PC-9 (cell line): ENCODE measurements around the gene PRCD. TPM values are rescaled to one million over a fixed set of nuclear protein-coding genes. Genes with fewer than 3 reads are reported as not detected.

Source experiments
- BruUV-seq: library from RNA; stranded (reverse); fragments of 400-500 nt; replicated peaks from 2 replicates; lab custom pipeline; 2021; lab: Mats Ljungman, UMichigan
- CTCF ChIA-PET: fragments of 300-600 bp; sonication (Branson Sonifier 250); formaldehyde crosslinking; loops from one replicate; lab custom pipeline; 2022; ENCODE audit warnings: antibody characterized with exemption; lab: Charles Lee
- POLR2A ChIA-PET: fragments of 300-600 bp; sonication (Branson Sonifier 250); formaldehyde crosslinking; loops from one replicate; lab custom pipeline; 2022; ENCODE audit warnings: antibody characterized with exemption; ENCODE audit not compliant: unreplicated experiment; lab: Charles Lee
- DNase-seq, 2 experiments: peaks; one replicate each; pipeline versions ENCODE4 v3.0.0 to v3.0.0-alpha.2; 2015 to 2022; ENCODE audit warnings: mixed read lengths in 1 of 2
- H2AFZ ChIP-seq: fragments of 200-600 bp; sonication (generic); 2 replicates; pipeline ENCODE4 v1.8.1; 2017; ENCODE audit warnings: antibody characterized with exemption
- H3F3A ChIP-seq: fragments of 200-600 bp; sonication (generic); 2 replicates; pipeline ENCODE4 v1.8.1; 2017; ENCODE audit warnings: antibody characterized with exemption, mild to moderate bottlenecking, low read depth; ENCODE audit not compliant: insufficient read depth
- H3K27ac ChIP-seq: fragments of 200-600 bp; sonication (generic); 2 replicates; pipeline ENCODE4 v1.6.1; 2016; ENCODE audit warnings: mixed run types
- H3K27me3 ChIP-seq: fragments of 200-600 bp; sonication (generic); 2 replicates; pipeline ENCODE4 v1.6.1; 2016; ENCODE audit warnings: low read depth, mixed run types; ENCODE audit not compliant: insufficient read depth
- H3K36me3 ChIP-seq: fragments of 200-600 bp; sonication (generic); 2 replicates; pipeline ENCODE4 v1.6.1; 2016; ENCODE audit warnings: low read depth, mixed run types
- H3K4me1 ChIP-seq: fragments of 200-600 bp; sonication (generic); replicated peaks from 2 replicates; pipeline ENCODE4 v1.6.1; 2016; ENCODE audit warnings: mixed run types; ENCODE audit not compliant: insufficient read depth
- H3K4me2 ChIP-seq: fragments of 200-600 bp; sonication (generic); 2 replicates; pipeline ENCODE4 v1.6.1; 2017; ENCODE audit warnings: mixed run types
- H3K4me3 ChIP-seq: fragments of 200-600 bp; sonication (generic); 2 replicates; pipeline ENCODE4 v1.6.1; 2016; ENCODE audit warnings: mixed run types
- H3K79me2 ChIP-seq: fragments of 200-600 bp; sonication (generic); 2 replicates; pipeline ENCODE4 v1.6.1; 2017; ENCODE audit warnings: low read depth, mixed run types
- H3K9me2 ChIP-seq: fragments of 200-600 bp; sonication (generic); 2 replicates; pipeline ENCODE4 v1.8.1; 2017; ENCODE audit warnings: mild to moderate bottlenecking; ENCODE audit not compliant: insufficient read depth
- H3K9me3 ChIP-seq: fragments of 200-600 bp; sonication (generic); 2 replicates; pipeline ENCODE4 v1.8.1; 2016; ENCODE audit warnings: low read depth; ENCODE audit not compliant: insufficient read depth
- H4K20me1 ChIP-seq: fragments of 200-600 bp; sonication (generic); 2 replicates; pipeline ENCODE4 v1.8.1; 2017; ENCODE audit not compliant: insufficient read depth
- CTCF ChIP-seq: fragments of 200-600 bp; sonication (generic); conservative IDR thresholded peaks from 2 replicates; pipeline ENCODE4 v1.6.1; 2017; ENCODE audit warnings: mixed run types, antibody characterized with exemption, mild to moderate bottlenecking, moderate library complexity
- EZH2 ChIP-seq: fragments of 200-600 bp; sonication (generic); IDR thresholded peaks from 2 replicates; pipeline ENCODE4 v1.8.0; 2017; ENCODE audit warnings: antibody characterized with exemption, low read depth
- intact Hi-C: fragments of 100-400 bp; cut with micrococcal nuclease; formaldehyde crosslinking; loops from one replicate; pipeline ENCODE4 v1.10.0; 2022; ENCODE audit not compliant: unreplicated experiment
- total RNA-seq: library from RNA; stranded (reverse); gene quantifications from 2 replicates; pipeline ENCODE4 v1.2.3, GENCODE V29; 2021

The PRCD gene
- total RNA-seq, 1 experiment from 2014 or later = 2.7 TPM

GRCh38 chr17:76543826-76544545, 4.1 kb downstream of the PRCD start:
- intact Hi-C loops = no loop called here
- no peaks in the 10 kb centered on the region for H3K79me2 ChIP-seq
- no peaks in the 10 kb centered on the region for H3K27me3 ChIP-seq
- H3F3A ChIP-seq = no peaks in the 10 kb centered on the region; the same call in 1 of the 2 replicates
- 0 out of 2 replicates have a peak, but pooled peaks cover 3% of the 10 kb centered on the region for H3K4me1 ChIP-seq
- no peak for DNase-seq
- H3K9me3 ChIP-seq = no peaks in the 10 kb centered on the region
- H3K36me3 ChIP-seq = no peaks in the 10 kb centered on the region
- ChIA-PET CTCF (no interaction called here), POLR2A (no interaction called here)
- H2AFZ ChIP-seq = no peak overlapping the region
- BruUV-seq = no TSS peak
- H3K4me3 ChIP-seq = no peak overlapping the region
- no peaks in the 10 kb centered on the region for H3K9me2 ChIP-seq
- no peak overlapping the region for H3K4me2 ChIP-seq
- no peak overlapping the region for H3K27ac ChIP-seq
- no peak for TF ChIP-seq CTCF
- TF ChIP-seq EZH2 = no peak
- no peaks in the 10 kb centered on the region for H4K20me1 ChIP-seq

- Histone ChIP-seq H3K9me3 (no peaks in the 10 kb centered on the region), H3F3A (no peaks in the 10 kb centered on the region; the same call in 1 of the 2 replicates), H3K79me2 (no peaks in the 10 kb centered on the region), H2AFZ (no peak overlapping the region), H3K4me2 (no peak overlapping the region), H3K4me3 (no peak overlapping the region), H3K36me3 (no peaks in the 10 kb centered on the region), H3K9me2 (no peaks in the 10 kb centered on the region), H4K20me1 (no peaks in the 10 kb centered on the region), H3K27me3 (no peaks in the 10 kb centered on the region), H3K27ac (no peak overlapping the region), H3K4me1 (0 out of 2 replicates have a peak, but pooled peaks cover 3% of the 10 kb centered on the region)
- ChIA-PET CTCF (interaction anchor here (0.6 kb wide), 1 partner anchor 136 kb away, joined by 3 read pairs; no protein-coding TSS in a partner anchor), POLR2A (no interaction called here)
- no peak for DNase-seq
- TF ChIP-seq CTCF (no peak), EZH2 (no peak)
- no TSS peak for BruUV-seq
- intact Hi-C loops = no loop called here
These were observed 4.9 kb downstream of the PRCD start for GRCh38 chr17:76544546-76545365.

GRCh38 chr17:76545918-76546555, 6.2 kb downstream of the PRCD start:
- H3K4me3 ChIP-seq = no peak overlapping the region
- ChIA-PET POLR2A (no interaction called here), CTCF (interaction anchor here (0.6 to 1.1 kb wide), 4 partner anchors 22 to 112 kb away, joined by 3 to 5 read pairs (median 4); no protein-coding TSS in a partner anchor)
- no peaks in the 10 kb centered on the region for H3K36me3 ChIP-seq
- H3K9me2 ChIP-seq = no peaks in the 10 kb centered on the region
- intact Hi-C loops = no loop called here
- H3K79me2 ChIP-seq = no peaks in the 10 kb centered on the region
- H3K27me3 ChIP-seq = no peaks in the 10 kb centered on the region
- H4K20me1 ChIP-seq = no peaks in the 10 kb centered on the region
- H2AFZ ChIP-seq = no peak overlapping the region
- peaks cover 11% of the 10 kb centered on the region for H3F3A ChIP-seq
- H3K9me3 ChIP-seq = no peaks in the 10 kb centered on the region
- TF ChIP-seq EZH2 (no peak), CTCF (no peak)
- H3K4me2 ChIP-seq = no peak overlapping the region
- no TSS peak for BruUV-seq
- peaks cover 8% of the 10 kb centered on the region for H3K4me1 ChIP-seq
- no peak overlapping the region for H3K27ac ChIP-seq
- DNase-seq = no peak
